ENCODE results near the gene RIF1. TPM values are rescaled to one million over a fixed set of nuclear protein-coding genes. Genes with fewer than 3 reads are reported as not detected.

The RIF1 gene
- total RNA-seq, 4 donors from 2014 or later: 24.8 to 58.8 (median 33.5) TPM

- Histone ChIP-seq H3K36me3 (no peaks in the 10 kb centered on the region), H3K4me3 (no peak overlapping the region), H3K27me3 (no peaks in the 10 kb centered on the region), H3K4me1 (no peaks in the 10 kb centered on the region), H3K27ac (no peak overlapping the region), H3K9me3 (no peaks in the 10 kb centered on the region)
- WGBS: 38% methylated on average over 3 of the region's 3 CpGs
- TF ChIP-seq POLR2A (IDR thresholded peaks at IDR 0.05) (no peak), EP300 (IDR thresholded peaks at IDR 0.05) (no peak), CTCF (IDR thresholded peaks at IDR 0.05) (no peak), POLR2AphosphoS5 (IDR thresholded peaks at IDR 0.05) (no peak)
- DNase-seq (ENCODE audit: low spot score in 2 of 2): no peak
Measured at GRCh38 chr2:151374436-151374835, 35.3 kb upstream of the RIF1 start.

- Histone ChIP-seq H3K27ac (no peak overlapping the region), H3K27me3 (no peaks in the 10 kb centered on the region), H3K36me3 (no peaks in the 10 kb centered on the region), H3K4me1 (no peaks in the 10 kb centered on the region), H3K4me3 (no peak overlapping the region), H3K9me3 (no peaks in the 10 kb centered on the region)
- WGBS: 64% methylated on average over 4 of the region's 4 CpGs
- no peak for DNase-seq (ENCODE audit: low spot score in 2 of 2)
- no peak for TF ChIP-seq POLR2AphosphoS5 (IDR thresholded peaks at IDR 0.05)
- TF ChIP-seq EP300 (IDR thresholded peaks at IDR 0.05): no peak
- TF ChIP-seq CTCF (IDR thresholded peaks at IDR 0.05): no peak
- TF ChIP-seq POLR2A (IDR thresholded peaks at IDR 0.05): no peak
Measured at GRCh38 chr2:151379169-151379568, 30.5 kb upstream of the RIF1 start.

- no peak for DNase-seq (ENCODE audit: low spot score in 2 of 2)
- Histone ChIP-seq H3K4me1 (no peaks in the 10 kb centered on the region), H3K9me3 (no peaks in the 10 kb centered on the region), H3K27ac (no peak overlapping the region), H3K27me3 (no peaks in the 10 kb centered on the region), H3K36me3 (no peaks in the 10 kb centered on the region), H3K4me3 (no peak overlapping the region)
- 88% methylated on average over 6 of the region's 6 CpGs for WGBS
- TF ChIP-seq CTCF (IDR thresholded peaks at IDR 0.05): no peak
- TF ChIP-seq POLR2A (IDR thresholded peaks at IDR 0.05): no peak
- TF ChIP-seq POLR2AphosphoS5 (IDR thresholded peaks at IDR 0.05): no peak
- TF ChIP-seq EP300 (IDR thresholded peaks at IDR 0.05): no peak
Measured at GRCh38 chr2:151380580-151381235, 29.0 kb upstream of the RIF1 start.

- 100% methylated on average over 2 of the region's 2 CpGs for WGBS
- Histone ChIP-seq H3K4me1 (no peaks in the 10 kb centered on the region), H3K27ac (no peak overlapping the region), H3K36me3 (no peaks in the 10 kb centered on the region), H3K4me3 (no peak overlapping the region), H3K27me3 (no peaks in the 10 kb centered on the region), H3K9me3 (no peaks in the 10 kb centered on the region)
- no peak for TF ChIP-seq CTCF (IDR thresholded peaks at IDR 0.05)
- TF ChIP-seq POLR2A (IDR thresholded peaks at IDR 0.05): no peak
- no peak for TF ChIP-seq POLR2AphosphoS5 (IDR thresholded peaks at IDR 0.05)
- no peak for TF ChIP-seq EP300 (IDR thresholded peaks at IDR 0.05)
- DNase-seq (ENCODE audit: low spot score in 2 of 2): no peak
Measured at GRCh38 chr2:151381266-151381665, 28.4 kb upstream of the RIF1 start.

- Histone ChIP-seq H3K27ac (no peak overlapping the region), H3K4me3 (no peak overlapping the region), H3K9me3 (no peaks in the 10 kb centered on the region), H3K4me1 (no peaks in the 10 kb centered on the region), H3K36me3 (no peaks in the 10 kb centered on the region), H3K27me3 (no peaks in the 10 kb centered on the region)
- no peak for DNase-seq (ENCODE audit: low spot score in 2 of 2)
- WGBS: 80% methylated on average over 4 of the region's 4 CpGs
- TF ChIP-seq POLR2A (IDR thresholded peaks at IDR 0.05) (no peak), POLR2AphosphoS5 (IDR thresholded peaks at IDR 0.05) (no peak), CTCF (IDR thresholded peaks at IDR 0.05) (no peak), EP300 (IDR thresholded peaks at IDR 0.05) (no peak)
Measured at GRCh38 chr2:151388011-151388410, 21.7 kb upstream of the RIF1 start.

All from suprapubic skin (tissue), 4 donors.